Endothelial cell of umbilical vein (primary cell): ENCODE data around the gene DCLK1. TPM values are rescaled to one million over a fixed set of nuclear protein-coding genes. Genes with fewer than 3 reads are reported as not detected.

Experiments used
- BruUV-seq: library from RNA; stranded (reverse); fragments of 400-500 nt; replicated peaks from 2 replicates; lab custom pipeline; 2021; lab: Mats Ljungman, UMichigan
- CTCF ChIA-PET: fragments of 300-600, 350-600 bp; sonication (Branson Sonifier 250); formaldehyde crosslinking; loops from one replicate; lab custom pipeline; 2021; ENCODE audit warnings: antibody characterized with exemption, inconsistent platforms; lab: Charles Lee
- POLR2A ChIA-PET: fragments of 300-600, 350-600 bp; sonication (Branson Sonifier 250); formaldehyde crosslinking; loops from one replicate; lab custom pipeline; 2021; ENCODE audit warnings: antibody characterized with exemption, inconsistent platforms; lab: Charles Lee
- DNase-seq: peaks from one replicate; pipeline ENCODE4 v3.0.0-alpha.2; 2011; ENCODE audit warnings: low read depth, low spot score
- FAIRE-seq: peaks from 2 replicates; lab custom pipeline; 2011; peaks lifted over from hg19 to GRCh38; lab: Jason Lieb, UNC
- H2AFZ ChIP-seq: 2 replicates; pipeline ENCODE4 v1.6.0; 2012; ENCODE audit warnings: low read depth, low read length, control low read depth, inconsistent platforms
- H3K27ac ChIP-seq: 2 replicates; pipeline ENCODE4 v1.5.1; 2011; ENCODE audit warnings: low read depth, mild to moderate bottlenecking, control low read depth, low read length, moderate library complexity; ENCODE audit not compliant: insufficient read depth
- H3K27me3 ChIP-seq, 2 experiments: 2 replicates each; pipeline versions ENCODE4 v1.6.0 to v1.6.1; 2011; ENCODE audit warnings: low read length in 2 of 2, mixed read lengths in 1 of 2; ENCODE audit not compliant: control insufficient read depth in 2 of 2, insufficient read depth in 2 of 2
- H3K36me3 ChIP-seq, 2 experiments: 2 replicates in 1 of 2; 3 replicates in 1 of 2; pipeline ENCODE4 v1.5.1; 2011; ENCODE audit warnings: low read length in 2 of 2, mild to moderate bottlenecking in 1 of 2, moderate library complexity in 1 of 2; ENCODE audit not compliant: control insufficient read depth in 2 of 2, insufficient read depth in 2 of 2; ENCODE audit errors: extremely low read depth in 1 of 2
- H3K4me1 ChIP-seq: 3 replicates; pipeline ENCODE4 v1.5.1; 2011; ENCODE audit warnings: mild to moderate bottlenecking, low read length; ENCODE audit not compliant: control insufficient read depth, insufficient read depth; ENCODE audit errors: extremely low read depth
- H3K4me2 ChIP-seq: 2 replicates; pipeline ENCODE4 v1.6.1; 2011; ENCODE audit warnings: low read length, control low read depth, mixed read lengths; ENCODE audit not compliant: insufficient read depth
- H3K4me3 ChIP-seq, 3 experiments: fragments of 200-600 bp in 1 of 3; sonication (generic), shearing (Covaris generic) in 1 of 3; replicated peaks in 1 of 3; 2 replicates each; pipeline ENCODE4 v1.5.1; 2011 to 2016; ENCODE audit warnings: control low read depth in 3 of 3, low read length in 3 of 3, mild to moderate bottlenecking in 2 of 3, inconsistent platforms in 1 of 3, low read depth in 1 of 3, moderate library complexity in 1 of 3; ENCODE audit not compliant: insufficient read depth in 1 of 3
- H3K79me2 ChIP-seq: 2 replicates; pipeline ENCODE4 v1.6.0; 2012; ENCODE audit warnings: low read length, inconsistent platforms; ENCODE audit not compliant: control insufficient read depth, insufficient read depth
- H3K9ac ChIP-seq: replicated peaks from 2 replicates; pipeline ENCODE3; 2011; ENCODE audit warnings: low read length, control low read depth; ENCODE audit not compliant: insufficient read depth; ENCODE audit errors: extremely low read depth
- H3K9me1 ChIP-seq: replicated peaks from 3 replicates; pipeline ENCODE4 v1.6.0; 2011; ENCODE audit warnings: mild to moderate bottlenecking, low read length; ENCODE audit not compliant: control insufficient read depth, insufficient read depth; ENCODE audit errors: extremely low read depth
- H3K9me3 ChIP-seq: replicated peaks from 2 replicates; pipeline ENCODE4 v1.5.1; 2012; ENCODE audit warnings: low read length, inconsistent platforms; ENCODE audit not compliant: control insufficient read depth, insufficient read depth
- H4K20me1 ChIP-seq: replicated peaks from 2 replicates; pipeline ENCODE3; 2011; ENCODE audit warnings: mild to moderate bottlenecking, low read length; ENCODE audit not compliant: control insufficient read depth, insufficient read depth; ENCODE audit errors: extremely low read depth
- CTCF ChIP-seq, 2 donors: IDR thresholded peaks; 1 replicate in 1 of 2; 2 replicates in 1 of 2; pipeline ENCODE4 v1.5.1; 2011; ENCODE audit warnings: low read length in 2 of 2, mild to moderate bottlenecking in 2 of 2, moderate library complexity in 2 of 2, control low read depth in 1 of 2, inconsistent platforms in 1 of 2, low read depth in 1 of 2; ENCODE audit not compliant: insufficient read depth in 1 of 2; ENCODE audit errors: extremely low read depth in 1 of 2
- EZH2 ChIP-seq: IDR thresholded peaks from 2 replicates; pipeline ENCODE4 v1.6.1; 2012; ENCODE audit warnings: borderline replicate concordance, low read depth, mild to moderate bottlenecking, moderate library complexity, low read length, inconsistent platforms; ENCODE audit not compliant: severe bottlenecking
- FOS ChIP-seq: IDR thresholded peaks from 2 replicates; pipeline ENCODE4 v1.6.1; 2011; ENCODE audit warnings: mild to moderate bottlenecking, low read length, moderate library complexity, borderline replicate concordance; ENCODE audit not compliant: insufficient read depth
- GATA2 ChIP-seq: IDR thresholded peaks from 2 replicates; pipeline ENCODE4 v1.7.0; 2011; ENCODE audit warnings: low read depth, mild to moderate bottlenecking, moderate library complexity, mixed read lengths, low read length; ENCODE audit not compliant: insufficient read length, insufficient read depth
- JUN ChIP-seq: IDR thresholded peaks from 2 replicates; pipeline ENCODE4 v1.6.1; 2011; ENCODE audit warnings: borderline replicate concordance, low read depth; ENCODE audit not compliant: insufficient read length, insufficient read depth
- MAX ChIP-seq: IDR thresholded peaks from 2 replicates; pipeline ENCODE4 v1.6.1; 2011; ENCODE audit not compliant: insufficient read depth, insufficient read length
- MYC ChIP-seq: IDR thresholded peaks from one replicate; pipeline ENCODE4 v1.6.1; 2011; ENCODE audit warnings: mild to moderate bottlenecking, low read depth, low read length
- POLR2A ChIP-seq: IDR thresholded peaks from 2 replicates; pipeline ENCODE4 v1.6.1; 2012; ENCODE audit warnings: low read depth, mild to moderate bottlenecking, control low read depth, low read length
- POLR2AphosphoS5 ChIP-seq: IDR thresholded peaks from 2 replicates; pipeline ENCODE4 v1.6.1; 2012; ENCODE audit warnings: low read depth, mild to moderate bottlenecking, control low read depth, low read length, moderate library complexity; ENCODE audit not compliant: insufficient read depth
- dilution Hi-C: fragments of 300-500 bp; cut with MboI; formaldehyde crosslinking; loops from one replicate; pipeline ENCODE4 v1.15.0; 2019; ENCODE audit warnings: low sequenced_read_pairs; ENCODE audit not compliant: extremely low pct_ligation_motif_present
- intact Hi-C: fragments of 100-400 bp; cut with micrococcal nuclease; formaldehyde crosslinking; loops from one replicate; pipeline ENCODE4 v1.10.0; 2022
- polyA plus RNA-seq, 4 experiments: library from polyadenylated mRNA; depleted of rRNA in 3 of 4; stranded (reverse) in 3 of 4; unstranded in 1 of 4; fragments of >200 nt; gene quantifications; 2 replicates each; pipeline versions ENCODE4 v1.2.1 to v1.2.3, GENCODE V29; 2011 to 2012; ENCODE audit warnings: missing spikeins in 1 of 4
- total RNA-seq: library from RNA; stranded (reverse); gene quantifications from 2 replicates; pipeline ENCODE4 v1.2.3, GENCODE V29; 2021

DCLK1 gene
- total and polyA plus RNA-seq, 2 donors (not counting 3 experiments of a cell fraction or from before 2014, with no cell fraction given) = 0.28 to 3.9 TPM

GRCh38 chr13:36160297-36160696, 29.1 kb upstream of the DCLK1 start:
- H3K36me3 ChIP-seq = no peaks in the 10 kb centered on the region
- no TSS peak for BruUV-seq
- dilution Hi-C loops (no loop called here), intact Hi-C loops (no loop called here)
- no peak overlapping the region for H3K27ac ChIP-seq
- peaks cover 0 to 2% of the 10 kb centered on the region in 2 experiments for H3K27me3 ChIP-seq
- TF ChIP-seq MAX (no peak), POLR2A (no peak), MYC (no peak), POLR2AphosphoS5 (no peak), GATA2 (no peak), JUN (no peak), EZH2 (no peak), CTCF (IDR thresholded peaks at IDR 0.05; ENCODE audit: extremely low read depth in 1 of 2, insufficient read depth in 1 of 2, low read depth in 1 of 2, low read length in 2 of 2) (no peak), FOS (no peak)
- H4K20me1 ChIP-seq = no peaks in the 10 kb centered on the region
- H3K9me1 ChIP-seq = no peaks in the 10 kb centered on the region
- ChIA-PET CTCF (interaction anchor here (1.0 kb wide), 1 partner anchor 54 kb away, joined by 3 read pairs; no protein-coding TSS in a partner anchor), POLR2A (no interaction called here)
- no peak overlapping the region for H3K4me2 ChIP-seq
- no peaks in the 10 kb centered on the region for H3K79me2 ChIP-seq
- H3K4me1 ChIP-seq = no peaks in the 10 kb centered on the region
- no peak overlapping the region for H2AFZ ChIP-seq
- no peaks in the 10 kb centered on the region for H3K9me3 ChIP-seq
- no peak overlapping the region for H3K9ac ChIP-seq
- H3K4me3 ChIP-seq = no peak overlapping the region
- no peak for DNase-seq
- FAIRE-seq = no peak
